ENCODE data around the gene MACROD2. TPM values are rescaled to one million over a fixed set of nuclear protein-coding genes. Genes with fewer than 3 reads are reported as not detected.

The MACROD2 gene
- total RNA-seq, 4 donors from 2014 or later = 1.8 to 4.8 (median 2.9) TPM

DNA sequence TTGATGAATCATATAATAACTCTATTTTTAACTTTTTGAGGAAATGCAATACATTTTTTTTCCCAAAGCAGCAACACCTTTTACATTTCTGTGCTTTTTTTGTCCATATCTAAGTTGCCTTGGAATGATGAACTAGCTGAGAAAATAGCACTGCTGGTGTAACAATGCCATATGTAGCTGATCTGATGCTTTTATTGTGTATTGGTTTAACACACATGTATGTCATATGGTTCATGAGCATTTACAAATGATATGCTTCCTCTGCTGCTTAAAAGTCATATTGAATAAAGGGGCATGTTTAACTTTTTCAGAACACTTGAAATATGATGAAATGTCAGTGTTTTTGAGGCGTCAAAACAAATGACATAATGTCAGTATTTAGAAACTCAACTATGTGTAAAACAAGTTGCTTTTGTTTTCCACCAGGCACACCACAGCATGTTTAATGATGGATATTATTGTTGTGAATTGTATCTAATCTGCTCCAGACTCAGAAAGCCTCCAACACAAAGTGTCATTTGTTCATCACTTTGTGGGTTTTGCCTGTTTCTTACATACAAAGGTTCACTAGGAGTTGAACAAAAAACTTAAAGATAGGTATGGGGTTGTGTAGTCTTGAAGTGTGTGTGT, 1117.9 kb downstream of the MACROD2 start:
- TF ChIP-seq, protein P1, sequence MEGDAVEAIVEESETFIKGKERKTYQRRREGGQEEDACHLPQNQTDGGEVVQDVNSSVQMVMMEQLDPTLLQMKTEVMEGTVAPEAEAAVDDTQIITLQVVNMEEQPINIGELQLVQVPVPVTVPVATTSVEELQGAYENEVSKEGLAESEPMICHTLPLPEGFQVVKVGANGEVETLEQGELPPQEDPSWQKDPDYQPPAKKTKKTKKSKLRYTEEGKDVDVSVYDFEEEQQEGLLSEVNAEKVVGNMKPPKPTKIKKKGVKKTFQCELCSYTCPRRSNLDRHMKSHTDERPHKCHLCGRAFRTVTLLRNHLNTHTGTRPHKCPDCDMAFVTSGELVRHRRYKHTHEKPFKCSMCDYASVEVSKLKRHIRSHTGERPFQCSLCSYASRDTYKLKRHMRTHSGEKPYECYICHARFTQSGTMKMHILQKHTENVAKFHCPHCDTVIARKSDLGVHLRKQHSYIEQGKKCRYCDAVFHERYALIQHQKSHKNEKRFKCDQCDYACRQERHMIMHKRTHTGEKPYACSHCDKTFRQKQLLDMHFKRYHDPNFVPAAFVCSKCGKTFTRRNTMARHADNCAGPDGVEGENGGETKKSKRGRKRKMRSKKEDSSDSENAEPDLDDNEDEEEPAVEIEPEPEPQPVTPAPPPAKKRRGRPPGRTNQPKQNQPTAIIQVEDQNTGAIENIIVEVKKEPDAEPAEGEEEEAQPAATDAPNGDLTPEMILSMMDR (IDR thresholded peaks at IDR 0.05) = no peak
- no peak for TF ChIP-seq POLR2A (IDR thresholded peaks at IDR 0.05)
- WGBS, 2 donors = 77 to 86% methylated on average over 1 of the region's 1 CpG
- Histone ChIP-seq H3K4me1 (peaks cover 0 to 14% (median 0%) of the 10 kb centered on the region in 3 donors), H3K4me3 (no peak overlapping the region), H3K36me3 (no peaks in the 10 kb centered on the region), H3K27me3 (no peaks in the 10 kb centered on the region), H3K9me3 (no peaks in the 10 kb centered on the region), H3K27ac (no peak overlapping the region)
- intact Hi-C loops (cut with DNase I) = no loop called here
- DNase-seq = no peak

DNA sequence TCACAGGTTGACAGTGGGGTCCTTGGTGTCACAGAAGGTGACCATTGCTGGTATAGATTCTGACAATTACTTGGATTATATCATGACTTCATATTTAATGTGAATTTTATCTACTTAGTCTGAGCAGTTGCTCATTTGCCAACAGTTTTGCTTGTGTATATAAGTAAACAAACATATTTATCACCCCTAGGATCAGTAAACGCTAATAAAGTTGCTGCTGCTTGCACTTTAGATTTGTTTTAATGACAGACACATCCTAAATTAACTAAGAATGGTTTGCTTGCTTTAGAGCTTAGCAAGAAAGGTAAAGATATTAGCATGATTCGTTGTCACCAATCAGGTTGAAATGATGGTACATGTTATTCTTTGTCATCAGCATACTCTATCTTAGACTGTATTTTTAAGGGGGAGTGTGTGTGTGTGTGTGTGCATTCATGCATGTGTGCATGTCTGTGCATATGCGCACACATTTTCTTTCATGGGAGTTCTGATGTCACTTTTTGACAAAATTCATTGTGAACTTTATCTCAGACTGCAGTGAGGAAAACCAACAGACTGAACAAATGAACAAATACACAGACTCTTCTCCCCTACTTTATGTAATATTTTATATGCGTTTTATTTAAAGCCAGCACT, 1124.7 kb downstream of the MACROD2 start:
- no peaks in the 10 kb centered on the region for H3K9me3 ChIP-seq
- H3K27me3 ChIP-seq = no peaks in the 10 kb centered on the region
- intact Hi-C loops (cut with DNase I) = no loop called here
- WGBS, 2 donors = 81 to 82% methylated on average over 4 of the region's 4 CpGs
- H3K36me3 ChIP-seq = no peaks in the 10 kb centered on the region
- H3K4me3 ChIP-seq = no peak overlapping the region
- no peak overlapping the region for H3K27ac ChIP-seq
- DNase-seq = no peak
- H3K4me1 ChIP-seq = no peaks in the 10 kb centered on the region
- TF ChIP-seq, protein P1 (IDR thresholded peaks at IDR 0.05) = no peak
- no peak for TF ChIP-seq POLR2A (IDR thresholded peaks at IDR 0.05)

DNA sequence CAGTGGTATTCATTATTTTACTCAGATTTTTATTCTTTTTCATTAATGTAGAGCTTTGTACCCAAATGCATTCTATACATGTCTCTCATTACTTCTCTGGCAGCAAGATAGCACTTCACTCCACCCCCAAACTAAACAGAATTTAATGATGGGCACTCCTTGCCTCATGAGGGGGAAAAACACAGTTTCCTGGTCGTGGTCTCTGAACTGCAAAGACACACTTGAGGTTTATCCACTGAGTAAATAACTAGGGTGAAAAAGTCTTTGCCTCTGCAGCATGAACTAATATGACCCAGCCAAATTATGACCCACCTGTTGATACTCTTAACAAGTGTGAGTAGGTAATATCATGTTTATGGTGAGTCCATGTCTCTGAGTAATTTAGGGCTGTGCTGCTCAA, 1127.3 kb downstream of the MACROD2 start:
- intact Hi-C loops (cut with DNase I) = no loop called here
- H3K9me3 ChIP-seq = no peaks in the 10 kb centered on the region
- no peak overlapping the region for H3K27ac ChIP-seq
- H3K27me3 ChIP-seq = no peaks in the 10 kb centered on the region
- H3K36me3 ChIP-seq = no peaks in the 10 kb centered on the region
- DNase-seq = no peak
- TF ChIP-seq, protein P1 (IDR thresholded peaks at IDR 0.05) = no peak
- TF ChIP-seq POLR2A (IDR thresholded peaks at IDR 0.05) = no peak
- H3K4me1 ChIP-seq = no peaks in the 10 kb centered on the region
- no peak overlapping the region for H3K4me3 ChIP-seq
- WGBS, 2 donors = 50 to 52% methylated on average over 1 of the region's 1 CpG

DNA sequence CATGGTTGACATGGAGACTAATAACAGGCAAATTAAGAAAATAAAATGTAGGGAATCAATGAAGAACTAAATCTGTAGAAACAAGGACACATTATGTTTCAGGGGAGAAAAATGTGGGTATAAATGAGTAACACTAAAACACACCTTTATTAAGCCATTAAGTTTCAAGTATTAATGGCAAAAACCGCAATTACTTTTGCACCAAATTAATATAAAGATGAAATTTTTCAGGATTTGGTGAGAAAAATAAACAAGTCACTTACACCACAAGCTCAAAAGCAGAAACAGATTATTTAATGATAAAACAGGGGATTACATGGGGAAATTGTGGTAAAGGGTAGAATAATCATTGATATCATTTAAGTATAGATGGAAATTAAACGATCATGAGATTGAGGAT, 1135.9 kb downstream of the MACROD2 start:
- intact Hi-C loops (cut with DNase I) = no loop called here
- no peak for DNase-seq
- no peak overlapping the region for H3K27ac ChIP-seq
- no peaks in the 10 kb centered on the region for H3K9me3 ChIP-seq
- TF ChIP-seq, protein P1 (IDR thresholded peaks at IDR 0.05) = no peak
- no peak for TF ChIP-seq POLR2A (IDR thresholded peaks at IDR 0.05)
- 85 to 95% methylated on average over 2 of the region's 2 CpGs for WGBS, 2 donors
- H3K4me3 ChIP-seq = no peak overlapping the region
- no peaks in the 10 kb centered on the region for H3K36me3 ChIP-seq
- peaks cover 0 to 4% (median 0%) of the 10 kb centered on the region in 3 donors for H3K4me1 ChIP-seq
- no peaks in the 10 kb centered on the region for H3K27me3 ChIP-seq

DNA sequence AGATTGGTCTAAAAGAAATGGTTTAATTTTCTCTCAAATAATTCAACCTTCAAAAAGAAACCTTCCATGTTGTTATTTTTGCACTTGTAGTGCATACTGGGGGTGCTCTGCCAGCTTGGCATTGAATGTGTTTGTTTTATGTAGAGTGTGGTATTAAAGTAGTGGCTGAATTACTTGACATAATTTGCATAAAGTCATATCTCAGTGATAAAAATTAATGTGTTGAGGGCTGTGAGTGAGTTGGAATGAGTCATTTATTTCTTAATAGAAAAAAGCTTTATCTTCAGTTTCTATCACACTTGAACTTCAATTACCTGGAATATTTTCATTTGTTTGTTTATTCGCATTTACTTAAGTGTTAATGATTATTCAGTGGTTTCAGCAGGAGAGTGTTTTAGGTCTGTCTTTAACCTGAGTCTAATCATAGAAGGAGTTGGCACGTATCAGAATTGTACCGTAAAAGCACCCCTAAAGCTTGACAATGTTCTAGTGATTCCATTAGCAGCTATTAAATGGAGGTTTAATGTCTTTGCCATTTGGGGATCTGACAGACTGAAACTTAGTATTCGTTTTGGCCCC, 1143.3 kb downstream of the MACROD2 start:
- TF ChIP-seq, protein P1 (IDR thresholded peaks at IDR 0.05) = no peak
- no peak for TF ChIP-seq POLR2A (IDR thresholded peaks at IDR 0.05)
- Histone ChIP-seq H3K4me3 (no peak overlapping the region), H3K4me1 (no peaks in the 10 kb centered on the region), H3K27me3 (no peaks in the 10 kb centered on the region), H3K36me3 (no peaks in the 10 kb centered on the region), H3K27ac (no peak overlapping the region), H3K9me3 (no peaks in the 10 kb centered on the region)
- intact Hi-C loops (cut with DNase I) = no loop called here
- 64 to 82% methylated on average over 4 of the region's 4 CpGs for WGBS, 2 donors
- no peak for DNase-seq
